Peyer's patch (tissue), 4 donors: ENCODE data around the gene SLC35B3.
"Not testable (repeated sequence)": the region's sequence is repeated elsewhere in the genome, so short reads cannot be mapped to it uniquely, and the experiment has no call there.

ENCODE experiments used
- POLR2A ChIP-seq, 2 donors: fragments of 450-650 bp; IDR thresholded peaks; one replicate each; pipeline ENCODE4 v1.5.1; 2017; ENCODE audit warnings: antibody characterized with exemption in 2 of 2, mild to moderate bottlenecking in 2 of 2, moderate library complexity in 2 of 2
- TF ChIP-seq, protein P1 (sequence below), 6 experiments: fragments of 450-650 bp in 4 of 6; fragments of 200-600 bp in 2 of 6; sonication (generic) in 1 of 6; IDR thresholded peaks; one replicate each; pipeline ENCODE4 v1.5.1; 2017 to 2019; ENCODE audit warnings: antibody characterized with exemption in 6 of 6, mild to moderate bottlenecking in 3 of 6, moderate library complexity in 1 of 6

GRCh38 chr6:8445930-8446329, 10.6 kb upstream of the SLC35B3 start:
- TF ChIP-seq, protein P1, sequence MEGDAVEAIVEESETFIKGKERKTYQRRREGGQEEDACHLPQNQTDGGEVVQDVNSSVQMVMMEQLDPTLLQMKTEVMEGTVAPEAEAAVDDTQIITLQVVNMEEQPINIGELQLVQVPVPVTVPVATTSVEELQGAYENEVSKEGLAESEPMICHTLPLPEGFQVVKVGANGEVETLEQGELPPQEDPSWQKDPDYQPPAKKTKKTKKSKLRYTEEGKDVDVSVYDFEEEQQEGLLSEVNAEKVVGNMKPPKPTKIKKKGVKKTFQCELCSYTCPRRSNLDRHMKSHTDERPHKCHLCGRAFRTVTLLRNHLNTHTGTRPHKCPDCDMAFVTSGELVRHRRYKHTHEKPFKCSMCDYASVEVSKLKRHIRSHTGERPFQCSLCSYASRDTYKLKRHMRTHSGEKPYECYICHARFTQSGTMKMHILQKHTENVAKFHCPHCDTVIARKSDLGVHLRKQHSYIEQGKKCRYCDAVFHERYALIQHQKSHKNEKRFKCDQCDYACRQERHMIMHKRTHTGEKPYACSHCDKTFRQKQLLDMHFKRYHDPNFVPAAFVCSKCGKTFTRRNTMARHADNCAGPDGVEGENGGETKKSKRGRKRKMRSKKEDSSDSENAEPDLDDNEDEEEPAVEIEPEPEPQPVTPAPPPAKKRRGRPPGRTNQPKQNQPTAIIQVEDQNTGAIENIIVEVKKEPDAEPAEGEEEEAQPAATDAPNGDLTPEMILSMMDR (IDR thresholded peaks at IDR 0.05): not testable (repeated sequence)
- not testable (repeated sequence) for TF ChIP-seq POLR2A (IDR thresholded peaks at IDR 0.05)
